Activated effector memory CD4-positive, alpha-beta T cell treated with Interleukin-2 at 50 U/mL for 16 hours (primary cell): ENCODE measurements around the gene ACVR1B.

ENCODE experiments used
- DNase-seq: peaks from one replicate; pipeline ENCODE4 v3.0.0-alpha.2; 2020

ACVR1B gene

GRCh38 chr12:52006726-52007157 lies 55.2 kb downstream of the ACVR1B start, which contains the start of gene TAMALIN:
TSS of gene TAMALIN (plus strand) at chr12:52006946. CDS start at chr12:52007020, 74 bp downstream.
- DNase-seq = peak; percentile 78

- peak; percentile 49 for DNase-seq
These were observed 55.8 kb downstream of the ACVR1B start for GRCh38 chr12:52007158-52007921.

GRCh38 chr12:52007982-52008510 lies 56.5 kb downstream of the ACVR1B start:
- DNase-seq = no peak

GRCh38 chr12:52009081-52009751 lies 57.7 kb downstream of the ACVR1B start:
- DNase-seq = no peak

- DNase-seq = no peak
These were observed 58.7 kb downstream of the ACVR1B start for GRCh38 chr12:52010152-52010622.

- no peak for DNase-seq
These were observed 59.4 kb downstream of the ACVR1B start for GRCh38 chr12:52010692-52011601.

- no peak for DNase-seq
These were observed 60.2 kb downstream of the ACVR1B start for GRCh38 chr12:52011602-52012214.

GRCh38 chr12:52013626-52014310 lies 62.3 kb downstream of the ACVR1B start:
- DNase-seq = no peak

GRCh38 chr12:52014567-52015530 lies 63.4 kb downstream of the ACVR1B start:
- no peak for DNase-seq

GRCh38 chr12:52015532-52016041 lies 64.1 kb downstream of the ACVR1B start:
- no peak for DNase-seq

- no peak for DNase-seq
These were observed 67.1 kb downstream of the ACVR1B start for GRCh38 chr12:52018433-52019112.

GRCh38 chr12:52019113-52019770 lies 67.7 kb downstream of the ACVR1B start:
- DNase-seq = no peak

- peak; percentile 49 for DNase-seq
These were observed 69.2 kb downstream of the ACVR1B start for GRCh38 chr12:52020539-52021336.

- no peak for DNase-seq
These were observed 71.3 kb downstream of the ACVR1B start for GRCh38 chr12:52022841-52023181.

GRCh38 chr12:52023182-52023975 lies 71.9 kb downstream of the ACVR1B start:
- DNase-seq = peak; percentile 81

GRCh38 chr12:52023976-52024688 lies 72.6 kb downstream of the ACVR1B start:
- no peak for DNase-seq

- no peak for DNase-seq
These were observed 73.3 kb downstream of the ACVR1B start for GRCh38 chr12:52024845-52025230.
